Colonic mucosa (tissue), 4 donors: ENCODE results near the gene RHBDL1. TPM values are rescaled to one million over a fixed set of nuclear protein-coding genes. Genes with fewer than 3 reads are reported as not detected.
"Not testable (repeated sequence)": the region's sequence is repeated elsewhere in the genome, so short reads cannot be mapped to it uniquely, and the experiment has no call there.

ENCODE experiments used
- DNase-seq: peaks from one replicate; pipeline ENCODE4 v3.0.0-alpha.2; 2020
- H3K27ac ChIP-seq: fragments of 200-600 bp; one replicate; pipeline ENCODE4 v1.8.0; 2021
- H3K27me3 ChIP-seq: fragments of 200-600 bp; one replicate; pipeline ENCODE4 v1.8.0; 2021
- H3K36me3 ChIP-seq: fragments of 200-600 bp; one replicate; pipeline ENCODE4 v1.8.0; 2021
- H3K4me1 ChIP-seq: fragments of 200-600 bp; one replicate; pipeline ENCODE4 v1.8.0; 2021; ENCODE audit warnings: mild to moderate bottlenecking
- H3K4me3 ChIP-seq: fragments of 200-600 bp; one replicate; pipeline ENCODE4 v1.8.0; 2021
- H3K9ac ChIP-seq, 2 donors: one replicate each; pipeline ENCODE4 v1.7.0; 2013; ENCODE audit warnings: control low read depth in 2 of 2, low read depth in 2 of 2, low read length in 2 of 2
- H3K9me3 ChIP-seq: fragments of 200-600 bp; one replicate; pipeline ENCODE4 v1.8.0; 2021
- intact Hi-C: fragments of 100-400 bp; cut with DNase I; formaldehyde crosslinking; loops from one replicate; pipeline ENCODE4 v1.14.1; 2022
- total RNA-seq, 2 donors: library from RNA; stranded (reverse); fragmentation: NEBNext Ultra II Directional in 1 of 2; extraction: Animal tissue kit (Norgen Biotek cat#: 25700) in 1 of 2; gene quantifications; one replicate each; pipeline ENCODE4 v1.2.1, GENCODE V29; 2021
- TF ChIP-seq, protein P1 (sequence below): fragments of 200-600 bp; IDR thresholded peaks from one replicate; pipeline ENCODE4 v1.8.0; 2022; ENCODE audit warnings: antibody characterized with exemption, mild to moderate bottlenecking
- donor health status: healthy.
- donor health status: DM: no; HTN: no; CAD: no.
- donor health status: DM: no; HTN: no; CAD: no.

Gene RHBDL1
- total RNA-seq, 2 donors from 2014 or later: 4.0 to 5.7 TPM

DNA sequence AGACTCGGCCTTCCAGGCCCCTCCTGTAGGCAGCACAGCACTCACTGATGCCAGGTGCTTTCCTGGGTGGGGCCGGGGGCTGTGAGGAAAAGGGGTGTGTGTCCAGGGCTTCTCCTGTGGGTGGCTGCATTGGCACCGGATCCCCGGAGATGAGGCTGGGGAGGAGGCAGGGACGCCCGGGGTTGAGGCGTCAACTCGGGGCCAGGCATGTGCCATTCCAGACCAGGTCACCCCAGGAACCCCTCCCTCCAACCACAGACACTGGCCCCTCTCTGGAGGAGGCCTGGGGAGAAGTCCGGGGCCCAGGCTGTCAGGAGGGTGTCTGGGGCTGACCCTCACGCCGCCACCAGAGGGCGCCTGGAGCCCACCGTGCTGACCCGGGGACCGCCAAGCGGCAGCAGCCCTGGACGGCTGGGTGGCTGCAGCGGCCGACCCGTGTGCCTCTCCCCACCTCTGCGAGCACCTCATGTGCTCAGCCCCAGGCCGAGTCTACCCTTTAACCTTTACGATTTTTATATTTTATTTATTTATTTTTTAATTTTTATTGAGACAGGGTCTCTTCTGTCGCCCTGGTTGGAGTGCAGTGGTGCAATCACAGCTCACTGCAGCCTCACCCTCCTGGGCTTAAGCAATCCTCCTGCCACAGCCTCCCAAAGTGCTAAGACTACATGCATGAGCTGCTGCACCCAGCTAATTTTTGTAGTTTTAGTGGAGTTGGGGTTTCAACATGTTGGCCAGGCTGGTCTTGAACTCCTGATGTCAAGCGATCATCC lies 36.3 kb downstream of the RHBDL1 start:
- H3K4me1 ChIP-seq: peaks cover 12% of the 10 kb centered on the region
- TF ChIP-seq, protein P1, sequence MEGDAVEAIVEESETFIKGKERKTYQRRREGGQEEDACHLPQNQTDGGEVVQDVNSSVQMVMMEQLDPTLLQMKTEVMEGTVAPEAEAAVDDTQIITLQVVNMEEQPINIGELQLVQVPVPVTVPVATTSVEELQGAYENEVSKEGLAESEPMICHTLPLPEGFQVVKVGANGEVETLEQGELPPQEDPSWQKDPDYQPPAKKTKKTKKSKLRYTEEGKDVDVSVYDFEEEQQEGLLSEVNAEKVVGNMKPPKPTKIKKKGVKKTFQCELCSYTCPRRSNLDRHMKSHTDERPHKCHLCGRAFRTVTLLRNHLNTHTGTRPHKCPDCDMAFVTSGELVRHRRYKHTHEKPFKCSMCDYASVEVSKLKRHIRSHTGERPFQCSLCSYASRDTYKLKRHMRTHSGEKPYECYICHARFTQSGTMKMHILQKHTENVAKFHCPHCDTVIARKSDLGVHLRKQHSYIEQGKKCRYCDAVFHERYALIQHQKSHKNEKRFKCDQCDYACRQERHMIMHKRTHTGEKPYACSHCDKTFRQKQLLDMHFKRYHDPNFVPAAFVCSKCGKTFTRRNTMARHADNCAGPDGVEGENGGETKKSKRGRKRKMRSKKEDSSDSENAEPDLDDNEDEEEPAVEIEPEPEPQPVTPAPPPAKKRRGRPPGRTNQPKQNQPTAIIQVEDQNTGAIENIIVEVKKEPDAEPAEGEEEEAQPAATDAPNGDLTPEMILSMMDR: peak; percentile 99
- no peak overlapping the region for H3K4me3 ChIP-seq
- H3K27me3 ChIP-seq: peaks cover 29% of the 10 kb centered on the region
- H3K27ac ChIP-seq: no peak overlapping the region
- no peaks in the 10 kb centered on the region for H3K36me3 ChIP-seq
- H3K9me3 ChIP-seq: no peaks in the 10 kb centered on the region
- intact Hi-C loops: loop anchor here (2.0 to 5.0 kb wide), 2 partner anchors 75 to 346 kb away; no protein-coding TSS in a partner anchor
- H3K9ac ChIP-seq: no peak overlapping the region
- DNase-seq: peak; percentile 79

DNA sequence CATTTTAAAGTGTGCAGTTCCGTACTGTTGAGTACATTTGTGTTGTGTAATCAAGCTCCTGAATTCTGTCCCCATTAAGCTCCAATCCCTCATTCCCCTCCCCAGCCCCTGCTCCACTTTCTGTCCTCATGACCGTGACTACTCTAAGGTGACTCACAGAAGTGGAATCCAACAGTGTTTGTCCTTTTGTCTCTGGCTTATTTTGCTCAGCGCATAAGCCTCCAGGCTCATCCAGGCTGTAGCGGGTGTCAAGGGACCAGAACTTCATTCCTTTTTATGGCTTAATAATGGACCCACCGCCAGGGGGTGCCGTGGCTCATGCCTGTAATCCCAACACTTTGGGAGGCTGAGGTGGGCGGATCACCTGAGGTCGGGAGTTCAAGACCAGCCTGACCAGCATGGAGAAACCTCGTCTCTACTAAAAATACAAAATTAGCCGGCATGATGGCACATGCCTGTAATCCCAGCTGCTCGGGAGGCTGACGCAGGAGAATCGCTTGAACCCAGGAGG lies 37.3 kb downstream of the RHBDL1 start:
- H3K9ac ChIP-seq, H3K27ac ChIP-seq, H3K9me3 ChIP-seq, H3K4me3 ChIP-seq, H3K36me3 ChIP-seq: not testable (repeated sequence)
- peak; percentile 55 for DNase-seq
- H3K4me1 ChIP-seq: peaks cover 12% of the 10 kb centered on the region
- TF ChIP-seq, protein P1: peak; percentile 14
- intact Hi-C loops: loop anchor here (2.0 to 5.0 kb wide), 2 partner anchors 74 to 345 kb away; no protein-coding TSS in a partner anchor
- peaks cover 23% of the 10 kb centered on the region for H3K27me3 ChIP-seq

- H3K4me1 ChIP-seq: peaks cover 21% of the 10 kb centered on the region
- no peak overlapping the region for H3K4me3 ChIP-seq
- intact Hi-C loops: loop anchor here (5.0 kb wide), 1 partner anchor 343 kb away; no protein-coding TSS in a partner anchor
- TF ChIP-seq, protein P1: no peak
- H3K9me3 ChIP-seq: no peaks in the 10 kb centered on the region
- no peaks in the 10 kb centered on the region for H3K36me3 ChIP-seq
- peaks cover 20% of the 10 kb centered on the region for H3K27me3 ChIP-seq
- H3K9ac ChIP-seq: peak overlapping the region in 1 of 2 donors; percentile 16
- DNase-seq: no peak
- no peak overlapping the region for H3K27ac ChIP-seq
These were observed 38.6 kb downstream of the RHBDL1 start for GRCh38 chr16:714079-714478.

GRCh38 chr16:714558-715476 lies 39.3 kb downstream of the RHBDL1 start, which contains the start of gene METRN:
TSS of gene METRN (plus strand) at chr16:715118. CDS start at chr16:715290, 172 bp downstream.
- TF ChIP-seq, protein P1: no peak
- DNase-seq: peak; percentile 92
- peaks cover 26% of the 10 kb centered on the region for H3K4me1 ChIP-seq
- H3K4me3 ChIP-seq: peak within 1 kb of the TSS; percentile 70
- no peaks in the 10 kb centered on the region for H3K9me3 ChIP-seq
- peaks cover 17% of the 10 kb centered on the region for H3K27me3 ChIP-seq
- H3K36me3 ChIP-seq: no peaks in the 10 kb centered on the region
- no peak within 1 kb of the TSS for H3K27ac ChIP-seq
- H3K9ac ChIP-seq: peak within 1 kb of the TSS; percentile 19 to 51
- intact Hi-C loops: loop anchor here (5.0 kb wide), 1 partner anchor 342 kb away; no protein-coding TSS in a partner anchor
